Ecto neural progenitor cell (in vitro differentiated cells): ENCODE results near the gene CDH23.
"Not testable (repeated sequence)": the region's sequence is repeated elsewhere in the genome, so short reads cannot be mapped to it uniquely, and the experiment has no call there.

Experiments used
- DNase-seq: peaks from one replicate; pipeline ENCODE4 v3.0.0-alpha.2; 2018; ENCODE audit warnings: low spot score

CDH23 gene

GRCh38 chr10:71850743-71851464, 454.2 kb downstream of the CDH23 start, which contains the start of gene PSAP:
Gene PSAP (minus strand): TSS chr10:71851251. CDS start chr10:71851221, 30 bp downstream.
- peak; percentile 99 for DNase-seq

GRCh38 chr10:71851465-71852095, 454.9 kb downstream of the CDH23 start:
- not testable (repeated sequence) for DNase-seq

- DNase-seq, result no peak
Measured at GRCh38 chr10:71852355-71852937, 455.7 kb downstream of the CDH23 start.

GRCh38 chr10:71854031-71854430, 457.3 kb downstream of the CDH23 start:
- no peak for DNase-seq

- no peak for DNase-seq
Measured at GRCh38 chr10:71856619-71857018, 459.9 kb downstream of the CDH23 start.

- no peak for DNase-seq
Measured at GRCh38 chr10:71857934-71858890, 461.5 kb downstream of the CDH23 start.

GRCh38 chr10:71860243-71861029, 463.7 kb downstream of the CDH23 start:
- DNase-seq, result peak; percentile 75

GRCh38 chr10:71863203-71863602, 466.5 kb downstream of the CDH23 start:
- DNase-seq, result no peak

GRCh38 chr10:71864911-71865361, 468.2 kb downstream of the CDH23 start:
- DNase-seq, result no peak
